GM18873 (cell line): ENCODE data around the gene PPME1.

ENCODE experiments used
- ATAC-seq: cut with Tn5 transposase; IDR thresholded peaks from one replicate; pipeline ENCODE4 v1.9.1; 2021; ENCODE audit warnings: mild to moderate bottlenecking, moderate library complexity, moderate number of reproducible peaks; ENCODE audit not compliant: unreplicated experiment, low FRiP score

Gene PPME1

DNA sequence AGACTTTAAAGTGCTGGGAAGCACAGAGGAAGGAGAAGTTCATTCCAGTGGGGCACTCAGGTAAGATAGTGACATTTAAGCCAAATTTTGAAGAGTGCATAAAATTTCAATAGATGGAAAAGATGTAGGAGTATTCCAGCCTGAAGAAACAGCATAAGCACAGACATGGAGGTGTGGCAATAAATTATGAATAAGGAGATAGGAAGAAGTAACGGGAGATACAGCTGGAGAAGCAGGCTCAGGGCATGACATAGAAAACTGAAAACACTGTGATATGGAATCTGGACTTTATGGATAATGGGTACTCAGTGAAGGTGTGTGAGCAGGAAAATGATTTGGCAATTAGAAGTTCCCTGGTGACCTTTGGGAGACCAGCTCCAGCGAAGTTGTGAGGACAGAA lies 107.0 kb downstream of the PPME1 start:
- ATAC-seq: no peak

DNA sequence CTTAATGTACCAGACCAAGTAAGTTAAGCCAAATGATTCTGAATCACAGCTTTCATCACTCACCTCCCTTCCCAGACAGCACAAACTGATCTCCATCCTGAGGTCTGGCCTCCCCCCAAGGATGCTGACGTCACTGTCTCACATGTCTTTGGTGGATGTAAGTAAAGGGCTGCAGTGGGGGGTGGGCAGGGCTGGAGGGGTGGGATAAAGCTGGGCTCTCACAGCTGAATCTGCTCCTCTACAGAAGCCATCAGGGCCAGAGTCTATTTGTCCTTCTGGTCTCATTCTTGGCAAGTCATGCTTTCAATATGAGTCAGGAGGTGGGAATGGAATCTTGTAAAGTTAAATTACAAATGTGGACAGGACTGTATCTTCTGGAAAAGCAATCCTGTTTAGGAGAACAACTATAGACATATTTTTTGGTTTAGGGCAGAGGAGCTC lies 107.7 kb downstream of the PPME1 start:
- ATAC-seq: no peak

DNA sequence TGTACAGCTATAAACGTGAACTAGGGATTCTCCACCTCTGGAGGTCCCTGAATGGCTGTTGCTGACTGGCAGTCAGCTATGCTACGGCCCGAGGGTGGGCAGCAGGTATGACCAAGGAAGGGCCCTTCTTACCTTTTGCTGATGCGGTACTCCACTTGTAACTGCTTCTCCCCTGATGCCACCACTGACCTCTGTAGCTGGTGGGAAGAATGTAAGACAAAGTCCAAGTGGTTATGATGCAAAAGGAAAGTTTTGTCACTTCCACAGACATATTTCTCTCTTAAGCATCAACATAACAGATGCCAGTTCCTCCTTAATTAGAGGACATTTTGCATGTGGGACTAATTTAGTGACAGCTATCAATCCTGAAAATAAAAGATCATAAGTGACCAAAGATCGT lies 108.2 kb downstream of the PPME1 start:
- ATAC-seq: no peak

DNA sequence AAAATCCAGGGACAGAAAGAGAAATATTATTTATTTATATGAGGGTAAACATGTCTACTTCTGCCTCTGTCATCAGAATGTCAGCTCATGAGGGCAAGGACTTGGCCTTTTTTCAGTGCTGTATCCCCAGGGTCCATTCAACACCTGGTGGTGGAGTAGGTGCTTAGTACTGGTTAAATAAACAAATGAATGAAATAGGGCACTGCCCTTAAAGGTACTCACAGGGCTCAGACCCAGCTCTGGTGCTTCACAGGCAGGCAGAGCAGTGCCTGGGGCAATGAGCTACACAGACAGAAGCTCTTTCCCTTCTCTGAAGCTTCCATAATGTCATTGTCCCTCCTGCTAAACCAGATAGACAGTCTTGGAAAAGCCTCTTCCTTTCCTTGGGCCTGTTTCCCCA lies 109.4 kb downstream of the PPME1 start:
- no peak for ATAC-seq

DNA sequence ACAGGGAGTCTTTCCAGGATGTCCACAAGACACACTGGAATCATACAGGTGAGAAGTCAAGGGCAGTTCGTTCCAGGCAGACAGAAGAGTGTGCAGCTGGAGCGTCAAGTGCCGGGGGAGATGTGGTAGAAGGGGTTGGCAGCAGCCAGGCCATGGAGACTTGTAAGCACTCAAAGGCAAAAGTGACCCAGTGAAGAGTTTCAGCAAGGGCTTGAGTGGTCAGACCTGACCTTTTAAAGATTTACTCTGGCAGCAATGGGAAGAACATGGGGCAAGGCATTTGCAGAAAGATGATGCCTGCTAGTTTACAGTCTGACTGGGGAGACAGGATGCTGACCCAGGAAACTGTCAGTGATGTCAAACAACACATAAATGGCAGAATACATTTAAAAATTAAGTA lies 111.3 kb downstream of the PPME1 start:
- ATAC-seq: no peak

DNA sequence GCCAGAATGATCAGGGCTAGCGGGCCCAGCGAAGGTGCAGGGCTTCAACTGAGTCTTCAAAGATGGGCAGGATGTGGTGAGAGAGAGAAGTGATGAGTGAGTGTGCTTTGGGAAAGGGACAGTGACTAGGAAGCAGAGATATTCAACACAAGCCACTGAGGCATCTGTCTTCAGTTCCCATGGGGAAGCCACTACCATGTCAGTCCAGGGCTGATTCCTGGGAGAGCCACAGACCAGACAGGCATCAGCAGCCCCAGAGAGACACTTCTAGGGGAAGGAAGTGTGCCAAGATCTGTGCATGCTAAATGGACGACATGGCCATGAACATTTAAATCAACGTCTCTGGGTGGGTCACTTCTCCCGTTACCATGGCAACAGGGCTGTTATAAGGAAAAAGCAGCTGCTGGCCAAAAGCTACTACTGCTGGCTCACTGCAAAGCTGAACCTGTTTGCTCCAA lies 111.9 kb downstream of the PPME1 start:
- ATAC-seq: no peak

DNA sequence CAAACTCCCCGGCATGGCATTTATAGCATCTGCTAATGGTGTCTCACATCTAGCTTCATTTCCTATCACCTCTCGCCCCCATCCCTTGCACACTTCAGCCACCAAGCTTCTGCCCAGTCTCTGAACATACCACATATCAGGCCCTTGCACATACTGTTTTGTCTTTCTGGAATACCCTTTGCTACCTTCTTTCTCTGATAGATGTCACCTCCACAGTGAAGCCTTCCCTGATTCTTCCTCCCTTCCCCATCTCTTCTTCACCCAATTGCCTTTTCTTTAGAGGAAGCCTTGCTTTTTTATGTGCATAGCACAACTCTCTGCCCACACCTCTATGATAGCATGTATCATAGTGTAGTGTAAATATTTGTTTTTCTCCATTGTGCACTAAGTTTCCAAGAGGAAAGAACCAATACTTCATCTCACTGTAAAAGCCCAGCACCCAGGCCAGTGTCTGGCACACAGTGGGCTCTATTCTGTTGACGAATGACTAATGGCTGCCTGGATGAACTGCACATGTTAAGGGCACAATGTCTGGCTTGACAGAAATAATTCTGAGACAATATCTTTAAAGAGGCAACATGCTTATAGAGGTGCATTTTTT lies 112.6 kb downstream of the PPME1 start:
- no peak for ATAC-seq

DNA sequence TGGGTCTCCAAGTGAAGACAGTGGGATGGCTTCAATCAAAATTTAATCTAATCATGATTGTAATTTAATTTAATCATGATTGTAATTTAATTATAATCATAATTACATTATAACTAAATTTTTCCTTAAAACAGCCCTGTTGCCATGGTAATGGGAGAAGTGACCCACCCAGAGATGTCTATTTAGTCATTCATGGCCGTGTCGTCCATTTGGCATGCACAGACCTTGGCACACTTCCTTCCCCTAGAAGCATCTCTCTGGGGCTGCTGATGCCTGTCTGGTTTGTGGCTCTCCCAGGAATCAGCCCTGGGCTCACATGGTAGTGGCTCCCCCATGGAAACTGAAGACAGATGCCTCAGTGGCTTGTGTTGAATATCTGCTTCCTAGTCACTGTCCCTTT lies 113.4 kb downstream of the PPME1 start:
- ATAC-seq: no peak

DNA sequence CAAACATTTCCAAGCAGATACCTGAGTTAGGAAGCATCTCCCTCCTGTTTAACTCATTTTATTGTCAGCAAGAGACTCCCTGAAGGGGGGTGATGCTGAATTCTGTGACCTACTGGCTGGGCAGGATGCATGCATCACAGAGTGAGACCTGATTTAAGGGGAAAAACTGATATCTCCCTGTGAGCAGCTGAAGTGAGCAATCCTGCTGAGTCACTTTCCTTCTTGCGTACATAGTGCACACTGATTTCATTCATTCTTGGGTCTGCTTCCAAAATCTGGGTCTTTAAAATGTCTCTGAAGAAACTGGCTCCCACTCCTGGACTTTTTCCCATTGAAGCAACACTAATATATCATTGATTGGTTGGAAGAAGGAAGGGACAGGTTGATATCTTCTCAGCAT lies 117.1 kb downstream of the PPME1 start:
- ATAC-seq: no peak

DNA sequence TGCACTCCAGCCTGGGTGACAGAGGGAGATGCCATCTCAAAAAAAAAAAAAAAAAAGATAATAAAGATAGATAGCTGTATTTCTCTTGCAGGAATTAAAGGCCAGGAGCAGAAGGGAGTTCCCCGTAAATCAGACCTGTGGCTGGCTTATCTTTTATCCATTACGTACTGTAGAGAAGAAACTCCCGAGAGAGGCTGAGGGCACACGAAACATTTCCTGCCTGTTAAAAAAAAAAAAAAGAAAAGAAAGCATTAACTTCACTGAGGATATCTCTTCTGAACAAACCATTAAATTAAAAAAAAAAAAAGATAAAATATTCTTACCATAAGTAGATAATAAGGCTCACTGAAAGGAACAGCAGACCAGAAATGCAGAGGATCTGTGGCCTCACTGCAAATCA lies 117.8 kb downstream of the PPME1 start:
- no peak for ATAC-seq

DNA sequence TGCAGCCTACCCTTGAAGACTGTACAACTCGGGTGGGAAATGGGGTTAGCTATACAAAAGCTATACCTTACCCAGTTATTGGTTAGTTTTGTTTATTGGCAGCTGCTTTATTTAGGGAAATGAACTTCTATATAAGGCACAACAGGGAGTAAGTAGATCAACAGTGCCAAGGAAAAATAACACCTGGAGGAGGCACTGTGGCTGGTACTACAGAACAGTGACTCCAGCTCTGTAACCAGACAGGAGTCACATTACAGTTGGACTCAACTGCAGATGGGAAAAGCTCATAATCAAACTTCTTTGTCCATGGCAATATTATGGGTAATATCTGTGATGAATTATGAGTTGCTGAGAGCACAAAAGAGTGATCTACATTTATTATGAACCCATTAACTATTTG lies 126.4 kb downstream of the PPME1 start:
- ATAC-seq: no peak

DNA sequence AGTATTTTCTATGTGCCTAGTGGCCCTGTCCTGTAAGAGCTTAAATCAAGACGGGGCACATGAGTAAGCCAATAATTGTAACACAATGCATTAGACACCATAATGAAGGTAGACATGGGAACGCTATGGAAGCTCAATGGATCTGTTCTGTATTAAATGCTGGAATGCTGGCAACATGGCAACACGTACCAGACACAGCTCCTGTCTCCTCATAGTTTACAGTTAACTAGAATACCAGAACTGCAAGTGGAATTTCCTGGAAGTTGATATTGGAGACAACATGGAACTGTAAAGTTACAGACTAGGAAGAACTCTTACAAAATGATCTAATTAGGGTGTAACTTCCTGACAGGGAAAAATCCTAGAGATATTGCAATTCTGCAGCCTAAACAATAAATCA lies 127.9 kb downstream of the PPME1 start:
- ATAC-seq: no peak
